HG03460 (cell line): ENCODE measurements around the gene BMPR1A.
"Not testable (repeated sequence)": the region's sequence is repeated elsewhere in the genome, so short reads cannot be mapped to it uniquely, and the experiment has no call there.

ENCODE experiments used
- ATAC-seq: cut with Tn5 transposase; IDR thresholded peaks from one replicate; pipeline ENCODE4 v1.9.1; 2021; ENCODE audit not compliant: unreplicated experiment

Gene BMPR1A

GRCh38 chr10:86936661-86937501, 180.5 kb downstream of the BMPR1A start:
- no peak for ATAC-seq

DNA sequence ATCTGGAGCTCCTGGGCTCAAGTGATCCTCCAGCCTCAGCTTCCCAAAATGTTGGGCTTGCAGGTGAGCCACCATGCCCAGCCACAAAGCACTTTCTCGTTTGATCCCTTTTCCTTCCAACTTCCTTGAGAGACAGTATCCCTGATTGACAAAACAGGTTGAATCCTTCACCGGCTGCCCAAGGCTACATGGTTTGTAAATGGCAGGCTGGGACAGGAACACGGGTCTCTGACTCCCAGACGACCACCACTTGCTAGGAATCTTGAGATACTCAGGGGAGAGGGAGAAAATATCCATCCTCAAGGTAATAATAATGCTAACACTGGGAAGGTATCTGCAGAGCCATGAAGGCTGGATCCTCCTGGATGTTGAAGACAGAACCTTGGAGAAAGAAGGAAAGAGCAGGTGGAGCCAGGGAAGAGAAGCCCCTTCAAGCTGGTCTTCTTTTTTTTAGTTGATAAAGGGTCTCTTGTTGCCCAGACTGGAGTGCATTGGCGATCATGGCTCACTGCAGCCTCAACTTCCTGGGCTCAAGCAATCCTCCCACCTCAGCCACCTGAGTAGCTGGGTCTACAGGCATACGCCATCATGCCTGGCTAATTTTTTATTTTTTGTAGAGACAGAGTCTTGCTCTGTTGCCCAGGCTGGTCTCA, 181.2 kb downstream of the BMPR1A start:
- no peak for ATAC-seq

GRCh38 chr10:86938260-86938659, 181.8 kb downstream of the BMPR1A start:
- ATAC-seq, result no peak

DNA sequence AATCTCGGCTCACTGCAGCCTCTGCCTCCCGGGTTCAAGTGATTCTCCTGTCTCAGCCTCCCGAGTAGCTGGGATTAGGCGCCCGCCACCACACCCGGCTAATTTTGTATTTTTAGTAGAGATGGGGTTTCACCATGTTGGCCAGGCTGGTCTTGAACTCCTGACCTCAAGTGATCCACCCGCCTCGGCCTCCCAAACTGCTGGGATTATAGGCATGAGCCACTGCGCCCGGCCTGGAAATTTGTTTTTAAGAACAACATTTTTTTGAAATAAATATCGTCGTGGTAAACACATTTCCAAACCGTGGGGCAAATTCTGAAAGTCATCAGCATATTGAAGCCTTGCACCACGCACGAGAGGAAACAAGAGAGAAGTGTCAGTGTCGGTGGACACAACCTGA, 183.7 kb downstream of the BMPR1A start:
- not testable (repeated sequence) for ATAC-seq

DNA sequence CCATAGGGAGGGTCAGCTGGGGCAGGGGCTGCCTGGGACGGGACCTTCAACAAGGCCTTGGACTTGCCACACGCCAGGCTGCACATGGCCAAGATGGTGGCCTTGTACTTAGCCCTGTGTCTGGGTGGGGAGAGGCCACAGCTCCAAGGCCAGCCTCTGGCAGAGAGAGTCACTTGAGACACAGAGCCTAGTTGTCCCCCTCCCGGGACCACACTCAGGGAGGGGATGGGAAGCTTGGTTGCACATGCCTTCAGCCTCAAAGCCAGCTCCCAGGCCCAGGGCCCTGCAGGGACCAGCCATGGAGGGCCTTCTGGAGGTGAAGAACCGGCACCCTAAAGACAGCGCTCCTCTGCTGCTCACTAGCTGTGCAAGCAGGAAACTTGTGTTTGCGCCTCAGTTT, 184.3 kb downstream of the BMPR1A start:
- ATAC-seq, result no peak

DNA sequence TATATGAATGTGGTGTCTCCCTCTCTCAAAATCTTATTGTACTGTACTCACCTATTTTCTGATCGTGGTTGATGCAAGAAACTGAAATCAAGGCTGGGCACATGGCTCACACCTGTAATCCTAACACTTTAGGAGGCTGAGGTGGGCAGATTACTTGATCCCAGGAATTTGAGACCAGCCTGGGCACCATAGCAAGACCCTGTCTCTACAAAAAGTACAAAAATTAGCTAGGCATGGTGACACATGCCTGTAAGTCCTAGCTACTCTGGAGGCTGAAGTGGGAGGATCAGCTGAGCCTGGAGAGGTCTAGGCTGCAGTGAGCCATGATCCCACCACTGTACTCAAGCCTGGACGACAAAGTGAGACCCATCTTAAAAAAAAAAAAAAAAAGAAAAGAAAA, 185.0 kb downstream of the BMPR1A start:
- no peak for ATAC-seq

DNA sequence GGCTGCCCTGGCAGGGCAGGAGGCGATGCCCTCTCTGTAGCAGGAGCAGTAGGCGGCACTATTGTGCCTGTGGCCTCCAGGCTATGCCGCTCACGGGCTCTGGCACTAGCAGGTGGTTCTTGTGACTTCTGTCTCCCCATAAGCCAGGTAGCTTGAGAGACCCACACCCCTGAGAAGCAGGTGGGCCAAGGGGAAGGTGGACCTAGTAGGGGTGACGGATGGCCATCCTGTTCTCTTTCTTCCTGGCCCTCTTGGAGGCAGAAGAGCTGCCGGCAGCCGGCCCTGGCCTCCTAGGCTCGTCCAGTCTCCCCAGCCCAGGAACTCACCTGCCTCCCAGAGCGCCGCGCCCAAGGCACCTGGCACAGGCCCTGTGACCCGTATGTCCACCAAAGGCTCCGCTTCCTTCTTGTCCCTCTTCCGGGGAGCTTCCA, 185.6 kb downstream of the BMPR1A start:
- ATAC-seq, result no peak

DNA sequence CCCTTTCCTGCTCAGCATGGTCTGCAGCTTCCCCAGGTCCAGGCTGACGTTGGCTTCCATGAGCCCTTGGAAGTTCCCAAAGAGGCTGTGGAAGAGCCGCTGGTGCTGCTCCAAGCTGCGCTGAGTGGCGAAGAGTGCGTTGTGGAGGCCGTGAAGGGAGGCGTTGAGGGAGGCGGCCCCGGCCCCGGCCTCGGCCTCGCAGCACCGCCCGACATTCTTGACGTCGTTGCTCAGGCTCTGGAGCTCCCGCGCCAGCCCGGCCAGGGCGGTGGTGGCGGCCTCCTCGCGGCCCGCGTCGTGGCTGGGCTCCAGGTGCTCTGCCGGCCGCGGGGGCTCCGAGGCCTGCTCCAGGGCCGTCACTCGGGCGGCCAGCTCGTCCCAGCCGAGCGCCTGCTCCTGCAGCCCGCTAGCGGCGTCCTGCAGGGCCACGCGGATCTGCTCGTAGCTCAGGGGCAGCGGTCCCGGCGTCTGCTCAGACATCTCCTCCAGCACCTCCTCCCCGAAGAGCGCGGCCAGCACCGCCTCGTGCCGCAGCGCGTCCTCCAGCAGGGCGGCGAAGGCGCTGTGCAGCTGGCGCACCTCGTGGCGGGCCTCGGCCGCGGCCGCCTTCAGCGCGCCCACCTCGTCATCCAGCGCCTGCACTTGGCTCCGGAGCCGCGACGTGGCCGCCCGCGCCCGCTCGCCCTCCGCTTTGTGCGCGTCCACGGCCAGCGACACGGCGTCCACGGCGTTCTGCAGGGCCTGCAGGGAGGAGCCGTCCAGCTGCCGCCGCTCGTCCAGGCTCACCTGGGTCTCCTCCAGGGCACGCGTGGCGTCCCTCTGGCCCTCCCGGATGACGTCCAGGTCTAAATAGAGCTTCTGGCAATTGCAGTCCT, 186.3 kb downstream of the BMPR1A start:
- no peak for ATAC-seq

- no peak for ATAC-seq
These were observed 187.1 kb downstream of the BMPR1A start for GRCh38 chr10:86943316-86944030.

DNA sequence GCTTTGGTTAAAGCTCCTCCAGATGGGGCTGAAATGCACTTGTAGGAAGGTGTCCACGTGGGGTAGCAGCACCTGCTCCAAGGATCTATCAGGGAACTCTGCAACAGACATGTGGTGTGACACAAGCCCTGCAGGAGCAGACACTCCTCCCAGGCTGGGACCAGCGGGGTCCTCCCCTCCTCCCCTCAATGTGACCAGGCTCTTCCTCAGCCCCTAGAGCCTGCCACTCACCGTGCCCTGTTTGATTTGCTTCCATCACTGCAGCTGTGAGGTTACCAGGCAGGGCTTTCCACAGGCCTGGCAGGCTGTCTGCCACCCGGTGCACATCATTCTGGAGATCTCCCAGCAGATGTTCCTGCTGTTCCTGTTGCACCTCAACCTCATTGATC, 187.6 kb downstream of the BMPR1A start:
- ATAC-seq, result no peak

DNA sequence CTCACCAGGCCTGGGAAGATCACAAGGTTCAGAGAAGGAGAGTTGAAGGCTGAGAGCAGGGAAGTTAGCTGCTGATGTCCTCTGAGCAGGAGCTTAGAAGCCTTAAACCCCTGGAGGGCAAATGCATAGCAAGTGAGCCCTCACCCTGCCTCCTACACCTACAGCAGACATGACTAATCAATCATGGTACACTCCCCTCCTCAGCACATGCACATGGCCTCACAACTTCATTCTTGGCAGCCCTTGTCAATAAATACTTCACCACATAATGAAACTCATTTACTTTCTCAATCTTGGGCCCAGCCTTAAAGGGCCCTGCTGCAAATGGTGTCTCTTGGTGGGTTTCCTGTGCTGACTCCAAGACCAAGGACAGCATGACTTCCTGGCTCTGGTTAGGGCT, 188.1 kb downstream of the BMPR1A start:
- no peak for ATAC-seq

DNA sequence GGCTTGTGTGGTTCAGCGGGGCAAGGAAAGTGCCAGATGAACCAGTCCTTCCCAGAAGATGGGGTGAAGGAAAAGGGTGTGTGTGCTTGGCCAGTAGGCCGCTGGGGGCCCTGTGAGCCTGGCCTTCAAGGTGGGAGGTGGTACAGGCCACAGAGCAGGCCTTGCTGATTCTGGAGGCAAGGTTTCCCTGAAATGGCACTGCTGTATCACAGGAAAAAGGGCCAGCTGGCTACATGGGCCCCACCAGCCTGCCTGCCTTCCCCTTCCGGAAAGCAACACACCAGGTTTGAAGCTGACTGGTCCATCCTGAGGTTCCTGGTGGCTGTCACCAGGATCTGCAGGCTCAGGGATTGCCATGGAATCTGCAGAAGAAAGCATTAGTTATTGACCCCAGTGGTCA, 188.5 kb downstream of the BMPR1A start:
- no peak for ATAC-seq

DNA sequence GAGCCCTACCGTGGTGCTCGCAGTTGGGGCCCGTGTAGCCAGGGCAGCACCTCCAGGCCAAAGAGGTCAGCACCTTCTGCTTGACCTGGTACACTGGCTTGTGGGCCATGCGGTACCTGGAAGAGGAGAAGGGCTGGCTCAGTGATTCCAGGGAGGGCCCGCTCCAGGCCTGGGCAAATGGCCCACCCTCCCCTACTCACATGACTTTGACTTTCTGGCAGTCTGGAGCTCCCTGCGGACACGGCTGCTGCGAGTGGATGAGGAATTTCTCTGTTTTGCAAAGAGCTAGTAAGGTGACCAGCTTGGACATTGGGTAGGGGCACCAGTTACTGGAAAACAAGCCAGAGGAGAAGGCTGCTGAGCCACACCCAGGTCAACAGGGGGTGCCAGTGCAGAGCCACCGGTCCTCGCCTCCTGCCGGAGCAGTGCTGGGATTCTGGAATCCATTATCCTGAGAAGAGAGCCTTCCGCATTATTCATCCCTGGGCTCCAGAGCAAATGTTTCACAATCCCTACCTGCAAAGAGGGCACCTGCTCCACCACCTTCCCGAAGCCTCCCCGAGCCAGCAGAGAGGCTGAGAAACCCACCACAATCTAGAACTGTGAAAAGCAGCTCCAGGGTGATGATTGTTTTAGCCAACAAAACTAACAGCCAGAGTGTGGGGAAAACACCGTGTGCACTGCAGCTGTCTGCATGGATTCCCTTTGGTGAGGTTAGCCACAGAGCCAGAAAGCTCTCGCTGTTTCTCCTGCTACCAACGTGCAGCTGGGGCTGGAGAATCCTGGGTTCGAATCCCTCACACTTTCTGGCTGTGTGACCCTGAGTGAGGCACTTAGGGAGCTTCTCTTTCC, 189.2 kb downstream of the BMPR1A start:
- no peak for ATAC-seq

DNA sequence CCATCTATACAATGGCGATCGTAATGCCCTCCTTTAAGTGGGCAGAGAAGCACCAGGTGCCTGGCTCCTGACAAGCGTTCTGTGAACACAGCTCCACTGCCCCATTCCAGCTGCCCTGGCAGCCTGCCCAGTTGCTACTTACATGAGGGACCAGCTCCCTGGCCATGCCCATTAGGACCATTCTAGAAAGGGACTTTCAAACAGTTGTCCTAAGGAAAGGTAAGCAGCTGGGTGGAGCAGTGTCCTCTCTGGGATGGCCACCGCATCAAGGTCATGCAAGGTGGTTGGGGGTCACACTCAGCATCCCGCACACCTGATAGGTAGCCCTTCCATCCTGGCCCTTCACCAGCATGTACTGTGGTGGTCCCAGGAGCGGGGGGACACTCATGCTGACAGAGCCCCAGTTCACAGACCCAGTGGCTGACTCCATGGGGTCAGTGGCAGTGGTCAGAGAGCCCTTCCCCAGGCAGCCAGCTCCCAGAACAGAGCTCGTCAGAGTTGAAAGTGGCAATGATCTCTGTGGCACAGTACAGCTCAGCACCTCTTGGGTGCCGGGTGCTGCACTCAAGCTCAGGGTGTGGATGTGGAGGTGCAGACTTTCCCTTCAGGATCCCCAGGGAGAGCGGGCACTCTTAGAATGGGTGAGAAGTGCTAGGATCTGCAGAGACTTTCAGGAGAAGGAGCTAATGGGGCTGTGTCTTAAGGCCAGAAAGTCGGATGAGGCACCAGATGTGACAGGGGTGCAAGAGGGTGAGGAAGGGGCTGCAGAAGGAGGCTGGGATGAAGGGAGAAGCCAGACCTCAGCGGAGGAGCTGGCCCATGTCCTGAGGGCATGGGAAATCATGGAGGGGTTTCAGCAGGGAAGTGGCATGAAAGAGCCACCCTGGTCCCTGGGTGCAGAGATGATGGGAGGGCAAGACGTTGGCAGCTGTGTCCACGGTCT, 190.1 kb downstream of the BMPR1A start:
- ATAC-seq, result no peak

- ATAC-seq, result not testable (repeated sequence)
These were observed 191.4 kb downstream of the BMPR1A start for GRCh38 chr10:86947806-86948205.

- no peak for ATAC-seq
These were observed 193.9 kb downstream of the BMPR1A start for GRCh38 chr10:86950349-86950748.

DNA sequence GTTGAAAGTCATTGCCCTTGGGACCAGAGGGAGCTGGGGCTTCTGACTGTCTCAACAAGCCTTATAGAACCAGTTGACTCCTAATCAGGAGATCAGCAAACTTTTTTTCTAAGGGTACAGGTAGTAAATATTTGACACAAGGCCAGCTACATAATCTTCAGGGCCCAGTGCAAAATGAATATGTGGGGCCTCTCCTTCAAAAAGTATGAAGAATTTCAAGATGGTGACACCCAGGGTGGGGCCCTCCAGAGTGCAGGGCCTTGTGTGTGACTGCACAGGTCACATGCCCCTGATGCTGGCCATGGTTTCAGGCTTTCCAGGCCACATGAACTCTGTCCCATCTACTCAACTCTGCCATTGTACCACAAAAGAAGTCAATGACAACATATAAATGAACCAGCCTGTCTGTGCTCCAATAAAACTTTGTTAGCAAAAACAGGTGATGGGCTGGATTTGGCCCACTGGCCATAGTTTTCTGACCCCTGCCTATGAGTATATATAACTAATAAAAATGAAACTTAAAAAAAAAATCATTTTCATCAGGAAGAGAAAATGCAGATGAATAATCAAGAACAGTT, 194.9 kb downstream of the BMPR1A start:
- no peak for ATAC-seq

- ATAC-seq, result no peak
These were observed 195.7 kb downstream of the BMPR1A start for GRCh38 chr10:86952106-86952505.

DNA sequence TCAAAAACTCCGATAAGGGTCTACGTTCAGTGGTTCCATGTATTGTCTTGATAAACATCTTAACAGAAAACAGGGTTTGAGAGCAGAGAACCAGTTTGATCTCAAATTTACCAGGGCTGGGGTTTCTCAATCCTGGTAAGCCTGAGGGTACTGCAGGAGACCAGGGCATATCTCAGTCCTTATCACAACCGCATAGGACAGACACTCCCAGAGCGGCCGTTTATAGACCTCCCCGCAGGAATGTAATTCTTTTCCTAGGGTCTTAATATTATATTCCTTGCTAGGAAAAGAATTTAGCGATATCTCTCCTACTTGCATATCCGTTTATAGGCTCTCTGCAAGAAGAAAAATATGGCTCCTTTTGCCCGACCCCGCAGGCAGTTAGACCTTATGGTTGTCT, 196.3 kb downstream of the BMPR1A start:
- not testable (repeated sequence) for ATAC-seq
